Right renal cortex interstitium (tissue), 3 donors: ENCODE measurements around the gene ANK3. TPM values are rescaled to one million over a fixed set of nuclear protein-coding genes. Genes with fewer than 3 reads are reported as not detected.

ENCODE experiments used
- DNase-seq, 3 donors: peaks; one replicate each; pipeline ENCODE4 v3.0.0-alpha.2; 2013; ENCODE audit warnings: low read depth in 3 of 3, low spot score in 2 of 3
- polyA plus RNA-seq, 3 donors: library from polyadenylated mRNA; unstranded; fragments of 120-200 nt; gene quantifications; one replicate each; pipeline ENCODE4 v1.2.1, GENCODE V29; 2013; ENCODE audit not compliant: insufficient read length in 3 of 3

ANK3 gene
- polyA plus RNA-seq, 3 donors = 155 to 172 (median 159) TPM

DNA sequence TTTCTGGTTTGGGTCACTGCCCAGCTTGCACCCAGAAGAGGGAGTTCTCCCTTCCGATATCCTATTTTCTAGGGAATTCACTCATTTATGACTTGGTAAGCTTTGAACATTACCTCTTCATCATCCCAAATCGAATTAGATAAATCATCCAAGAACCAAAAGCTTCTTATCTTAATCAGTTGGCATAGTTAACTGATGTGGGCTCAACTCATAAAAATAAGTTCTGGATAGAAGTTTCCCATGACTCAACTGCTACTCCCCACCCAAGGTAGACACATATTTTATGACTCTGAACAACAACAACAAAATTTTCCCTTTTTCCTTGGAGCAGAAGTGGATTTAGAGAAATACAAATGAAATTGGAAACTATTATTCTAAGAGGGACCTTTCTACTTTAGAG is 380.4 kb downstream of the ANK3 start:
- no peak for DNase-seq

GRCh38 chr10:60008816-60009215 is 380.9 kb downstream of the ANK3 start:
- no peak for DNase-seq

GRCh38 chr10:60006062-60006461 is 383.6 kb downstream of the ANK3 start:
- DNase-seq = no peak

DNA sequence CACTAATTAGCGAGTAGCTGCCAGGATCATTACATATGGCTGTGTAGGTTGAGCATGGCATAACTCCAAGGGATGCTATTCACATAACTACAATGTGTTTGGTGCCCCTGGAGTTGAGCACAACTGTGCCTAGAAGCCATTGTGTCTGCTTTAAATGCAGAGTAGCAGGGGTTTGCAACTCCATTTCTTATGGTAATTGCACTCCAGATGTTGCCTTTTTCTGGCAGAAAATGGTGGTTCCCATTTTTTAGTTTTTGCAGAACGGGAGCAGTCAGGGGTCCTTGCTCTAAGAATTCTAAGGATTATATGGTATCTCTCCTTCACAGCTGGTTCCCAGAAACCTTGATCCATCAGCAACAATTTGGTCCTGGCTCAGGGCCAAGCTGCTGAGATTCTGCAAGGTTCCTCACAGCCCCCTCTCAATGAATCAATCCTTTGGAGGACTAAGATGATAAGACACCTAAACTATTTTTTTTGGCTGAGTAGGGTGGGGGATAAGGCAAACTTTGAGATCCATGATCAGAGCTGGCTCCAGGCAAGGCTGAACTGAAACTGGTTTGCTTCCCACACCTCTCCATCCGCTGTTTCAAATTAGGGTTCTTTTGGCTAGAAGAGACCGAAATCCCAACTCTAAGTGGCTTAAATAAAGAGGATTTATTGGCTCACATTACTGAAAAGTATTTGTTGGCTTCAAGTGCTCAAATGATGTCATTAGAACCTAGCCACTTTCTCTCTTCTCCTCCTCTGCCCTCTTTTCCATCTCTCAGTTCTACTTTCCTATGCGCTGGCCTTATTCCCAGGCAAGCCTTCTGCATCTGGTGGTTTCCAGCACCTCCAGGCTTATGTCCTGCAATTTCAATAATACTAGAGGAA is 385.8 kb downstream of the ANK3 start:
- no peak for DNase-seq

DNA sequence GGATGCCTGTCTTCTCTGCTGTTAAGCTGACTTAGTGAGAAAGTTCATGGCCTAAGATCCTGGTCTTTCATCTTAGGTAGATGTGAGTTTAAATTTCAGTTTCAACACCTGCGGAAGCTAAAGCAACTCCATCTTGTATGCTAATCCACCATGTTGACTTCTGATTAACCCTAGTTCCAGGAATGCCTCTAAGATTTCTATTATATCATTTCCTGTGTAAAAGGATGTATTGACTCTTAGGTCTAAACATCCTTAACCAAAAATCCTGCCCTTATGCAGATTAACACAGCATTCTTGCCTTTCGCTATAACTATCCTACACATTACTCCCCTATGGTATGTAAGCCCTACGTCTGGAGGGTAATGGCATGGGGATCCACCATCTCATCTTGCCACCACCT is 388.9 kb downstream of the ANK3 start:
- DNase-seq = no peak

DNA sequence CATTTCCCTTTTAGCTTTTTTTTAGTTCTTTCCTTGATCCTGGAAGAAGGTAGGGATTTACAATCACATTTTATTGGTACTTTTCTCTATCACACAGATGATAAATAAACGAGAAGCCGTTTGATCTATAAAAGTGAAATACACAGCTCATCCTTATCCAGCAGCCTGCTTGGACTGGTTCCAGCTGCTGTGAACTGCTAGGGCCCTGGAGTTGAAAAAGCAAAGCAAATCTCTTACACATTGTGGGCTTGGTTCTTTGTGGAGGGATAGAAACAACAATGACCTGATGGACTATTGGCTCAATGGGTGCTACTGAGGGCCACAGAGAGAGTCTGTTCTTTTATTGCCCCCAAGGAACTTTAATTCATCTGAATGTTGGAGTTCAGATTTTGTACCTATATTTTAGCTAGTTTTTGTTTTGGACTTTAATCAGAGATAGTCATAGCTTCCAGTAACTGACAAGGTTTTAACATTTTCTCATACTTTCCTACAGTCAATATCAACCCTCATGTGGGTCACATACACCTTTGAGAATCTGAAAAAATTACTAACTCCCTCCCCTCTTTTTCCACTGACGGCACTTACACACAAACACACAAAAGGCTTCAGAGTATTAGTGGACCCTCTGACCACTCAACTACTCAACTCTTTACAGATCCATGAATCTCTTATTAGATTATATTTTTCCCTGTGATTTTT is 391.7 kb downstream of the ANK3 start:
- no peak for DNase-seq

GRCh38 chr10:59995862-59996261 is 393.8 kb downstream of the ANK3 start:
- DNase-seq = no peak

DNA sequence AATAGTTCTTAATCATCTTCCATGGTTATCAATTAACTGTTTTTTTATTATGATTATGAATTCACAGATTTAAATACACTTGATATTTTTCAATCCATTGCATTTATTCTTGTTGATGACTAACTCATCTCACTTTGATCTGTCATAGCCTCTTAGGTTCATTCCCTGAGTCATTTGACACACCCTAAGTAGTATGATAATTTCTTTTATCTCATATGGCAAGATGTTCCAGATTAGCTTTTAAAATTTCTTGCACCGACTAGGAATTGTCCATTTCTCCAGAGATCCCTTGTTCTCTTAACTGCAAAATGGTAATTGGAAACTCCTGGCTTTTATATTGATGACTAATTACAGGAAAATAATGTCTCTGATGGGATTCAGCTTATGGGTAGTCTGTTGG is 395.7 kb downstream of the ANK3 start:
- DNase-seq = no peak

- no peak for DNase-seq
These were observed 398.0 kb downstream of the ANK3 start for GRCh38 chr10:59991661-59992060.

DNA sequence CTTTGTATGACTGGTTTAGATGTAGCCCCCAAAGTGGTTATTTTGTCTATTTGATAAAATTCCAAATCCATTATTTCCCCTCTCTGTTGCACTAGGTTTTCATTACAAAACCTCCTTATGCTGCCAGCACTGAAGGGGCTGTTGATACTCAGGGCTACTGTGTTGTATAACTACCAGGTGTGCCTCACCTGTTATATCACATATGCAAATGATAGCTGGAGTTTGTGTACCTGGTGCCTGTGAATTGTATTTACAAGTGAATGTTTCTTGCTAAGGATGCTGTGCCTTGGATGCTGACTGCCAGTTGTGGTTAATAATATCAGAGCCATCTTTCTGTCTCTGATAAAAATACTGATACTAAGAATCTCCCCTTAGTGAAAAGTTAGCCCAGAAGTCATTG is 398.6 kb downstream of the ANK3 start:
- DNase-seq = no peak

GRCh38 chr10:59985639-59986038 is 404.0 kb downstream of the ANK3 start:
- no peak for DNase-seq

GRCh38 chr10:59984415-59984814 is 405.3 kb downstream of the ANK3 start:
- DNase-seq = no peak

GRCh38 chr10:59980356-59980755 is 409.3 kb downstream of the ANK3 start:
- DNase-seq = no peak

- DNase-seq = no peak
These were observed 412.2 kb downstream of the ANK3 start for GRCh38 chr10:59977486-59977885.

DNA sequence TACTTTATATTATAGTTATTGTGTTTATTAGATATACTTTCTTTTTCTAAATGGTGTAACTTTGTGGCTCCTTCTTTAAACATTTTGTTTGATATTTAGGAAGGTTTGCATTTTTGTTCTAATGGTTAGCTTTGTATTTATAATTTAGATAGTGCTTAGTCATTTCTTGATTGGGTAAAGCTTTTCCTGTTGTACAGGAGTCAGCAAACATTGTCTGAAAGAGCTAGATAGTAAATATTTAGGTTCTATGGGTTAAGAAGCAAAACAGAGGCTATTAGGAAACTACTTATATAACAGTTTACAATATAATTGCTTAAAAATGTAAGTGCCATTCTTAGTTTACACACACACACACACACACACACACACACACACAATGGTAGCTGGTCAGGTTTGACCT is 412.8 kb downstream of the ANK3 start:
- DNase-seq = no peak
